Renal cortical epithelial cell (primary cell): Measurements from ENCODE around the gene ATP2B1. TPM values are rescaled to one million over a fixed set of nuclear protein-coding genes. Genes with fewer than 3 reads are reported as not detected.

Experiments used
- DNase-seq: peaks from one replicate; pipeline ENCODE4 v3.0.0-alpha.2; 2011; ENCODE audit warnings: low read depth
- total RNA-seq: library from RNA; depleted of rRNA; stranded (reverse); fragments of >200 nt; gene quantifications from 2 replicates; pipeline ENCODE4 v1.2.3, GENCODE V29; 2014

ATP2B1 gene
- total RNA-seq, 1 donor from 2014 or later: 117 TPM

DNA sequence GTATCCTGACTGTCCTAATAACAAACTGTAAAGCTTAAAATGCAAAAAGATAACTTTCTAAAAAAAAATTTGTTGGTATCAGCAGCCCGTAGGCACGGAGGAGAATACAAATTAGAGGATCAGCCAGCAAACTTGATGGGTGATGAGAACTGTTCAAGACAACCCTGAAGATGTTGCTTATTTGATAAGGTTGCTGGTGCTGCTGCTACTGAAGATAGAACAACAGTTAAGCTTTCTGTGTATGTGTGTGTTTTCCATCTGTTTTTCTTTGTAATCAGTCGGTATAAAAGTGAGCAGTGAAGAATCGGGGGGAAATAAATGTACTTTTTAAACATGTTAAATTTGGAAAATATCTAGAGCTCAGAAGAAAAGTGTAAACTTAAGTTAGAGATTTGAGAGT, 115.4 kb downstream of the ATP2B1 start:
- DNase-seq: no peak

DNA sequence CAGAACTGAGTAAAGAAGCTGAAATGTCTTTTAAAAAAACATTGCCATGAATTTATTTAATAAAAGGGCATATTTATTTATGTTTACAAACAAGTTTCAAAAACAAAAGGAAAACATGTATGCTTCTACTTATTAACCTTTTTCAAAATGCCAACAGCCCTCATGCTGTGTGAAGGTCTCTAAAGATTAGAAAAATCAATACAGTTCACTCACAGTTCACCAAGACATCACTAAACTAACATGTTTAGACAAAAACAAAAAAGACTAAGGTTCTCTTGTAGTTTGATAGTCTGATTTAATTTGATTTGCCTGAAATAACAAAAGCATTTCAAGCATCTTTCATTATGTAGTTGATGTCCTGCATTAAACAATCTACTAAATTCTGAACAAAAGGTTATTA, 118.9 kb downstream of the ATP2B1 start:
- no peak for DNase-seq

DNA sequence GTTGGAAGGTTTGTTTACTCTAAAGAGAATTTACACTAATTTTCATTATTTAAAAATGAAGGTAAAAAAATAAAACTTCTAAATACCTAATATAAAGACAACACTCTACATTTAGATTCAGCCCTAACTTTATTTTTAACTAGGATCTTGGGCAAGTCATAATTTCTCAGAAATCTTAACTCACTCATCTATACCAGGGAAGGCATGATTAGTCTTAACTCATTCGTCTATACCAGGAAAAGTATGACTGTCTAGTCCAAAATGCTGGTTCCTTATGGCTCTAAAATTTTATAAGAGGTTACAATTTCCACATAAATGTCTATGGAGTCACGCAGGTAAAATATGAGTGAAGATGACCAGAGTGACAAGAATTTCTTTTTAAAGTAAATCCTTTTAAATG, 130.1 kb downstream of the ATP2B1 start:
- DNase-seq: no peak

DNA sequence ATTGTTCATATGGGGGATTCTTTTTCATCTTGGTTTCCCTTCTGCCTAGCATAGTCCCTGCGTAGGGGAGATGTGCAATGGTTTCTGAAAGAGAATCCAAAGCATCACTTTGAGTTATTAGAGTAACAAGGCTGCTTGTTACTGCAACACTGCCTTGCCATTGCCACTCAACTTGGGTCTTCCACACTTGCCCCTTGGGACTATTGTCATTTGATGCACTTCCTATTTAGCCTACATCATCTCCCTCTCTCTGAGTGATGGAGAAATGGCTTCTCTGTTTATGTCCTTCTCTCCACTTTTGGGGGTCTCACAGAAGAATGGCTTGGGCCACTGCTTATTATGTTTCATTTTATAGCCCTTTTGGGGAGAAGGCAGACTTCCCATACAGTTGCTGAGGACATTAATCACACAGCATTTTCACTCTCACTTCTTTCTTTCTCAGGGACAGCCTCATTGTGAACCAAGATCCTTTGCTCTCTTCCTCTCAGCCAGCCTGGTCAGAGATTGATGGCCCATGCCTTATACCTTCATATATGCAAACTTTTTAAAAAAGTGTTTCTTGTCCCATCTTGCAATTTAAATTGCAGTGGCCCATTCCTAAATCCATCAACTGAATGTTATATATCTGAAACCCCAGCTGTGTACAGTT, 131.9 kb downstream of the ATP2B1 start:
- DNase-seq: no peak

DNA sequence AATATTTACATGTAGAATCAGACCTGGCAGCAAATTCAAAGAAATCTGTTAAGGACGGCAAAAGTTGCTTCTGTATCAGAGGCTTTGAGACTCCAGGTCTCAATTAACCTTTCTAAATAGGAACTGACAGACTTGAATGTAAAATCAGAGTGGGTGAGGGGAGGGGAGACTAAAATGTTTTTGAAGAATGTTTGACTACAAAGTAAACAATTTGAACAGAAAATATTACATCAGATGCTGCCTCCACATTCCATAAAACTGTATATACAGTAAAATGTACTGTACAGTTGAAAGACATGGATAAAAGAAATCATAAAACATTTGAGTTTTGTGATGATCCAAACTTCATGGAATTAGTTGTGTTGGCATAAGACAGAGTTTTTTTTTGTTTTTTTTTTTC, 133.3 kb downstream of the ATP2B1 start:
- no peak for DNase-seq

DNA sequence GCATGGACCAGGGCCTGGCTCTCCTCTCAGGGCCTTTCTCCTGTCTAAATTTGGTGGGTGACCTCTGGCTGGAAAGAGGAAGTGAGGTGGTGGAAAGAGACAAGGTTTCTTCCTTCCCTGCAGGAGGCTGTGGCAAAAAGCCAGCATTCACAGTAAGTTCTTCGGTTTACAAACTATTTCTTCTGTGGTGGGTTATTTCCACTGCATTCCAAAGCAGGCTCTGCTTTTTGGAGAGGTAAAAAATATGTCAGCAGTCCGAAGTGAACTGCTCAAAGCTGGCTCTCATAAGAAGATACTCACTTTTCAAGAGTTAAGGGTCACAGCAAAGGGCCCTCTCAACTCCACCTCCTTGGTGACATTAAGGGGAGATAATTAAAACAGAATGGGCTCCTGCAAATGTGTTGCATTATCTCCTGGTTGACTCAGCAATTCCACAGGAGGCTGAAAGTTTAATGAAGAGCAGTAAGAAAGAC, 133.9 kb downstream of the ATP2B1 start:
- DNase-seq: peak; percentile 68

DNA sequence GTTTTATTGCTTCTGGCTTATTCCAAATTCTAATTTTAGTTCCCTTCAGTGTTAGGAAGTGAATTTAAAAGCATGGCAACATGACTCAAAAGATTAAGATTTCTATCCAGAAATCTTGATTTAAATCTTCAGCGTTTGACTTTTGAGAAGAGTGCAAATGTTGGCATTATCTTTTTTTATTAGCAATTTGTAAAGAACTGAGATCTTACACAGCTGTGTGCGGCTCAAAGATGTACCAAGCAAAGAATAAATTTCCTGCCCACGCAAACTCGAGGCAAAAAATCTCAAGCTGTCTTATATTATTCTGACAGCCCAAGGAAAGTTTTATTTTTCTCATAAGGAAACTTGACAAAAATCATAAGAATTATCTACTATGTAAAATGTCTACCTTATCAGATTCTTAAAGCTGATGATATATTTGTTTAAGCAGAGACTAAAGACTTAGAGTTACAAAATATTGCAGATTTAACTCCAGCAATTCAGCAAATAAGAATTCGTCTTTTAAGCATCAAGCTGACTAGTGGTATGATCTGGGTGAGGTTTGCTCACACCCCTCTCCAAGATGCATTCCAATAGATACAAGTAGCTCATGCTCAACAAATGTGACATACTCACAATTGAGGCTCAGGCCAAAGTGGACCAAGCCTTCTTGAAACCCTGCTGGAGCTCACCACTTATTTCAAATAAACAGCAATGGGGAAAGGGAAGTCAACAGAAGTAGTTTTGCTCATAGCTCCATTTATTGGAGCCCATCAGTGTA, 135.4 kb downstream of the ATP2B1 start:
- no peak for DNase-seq

DNA sequence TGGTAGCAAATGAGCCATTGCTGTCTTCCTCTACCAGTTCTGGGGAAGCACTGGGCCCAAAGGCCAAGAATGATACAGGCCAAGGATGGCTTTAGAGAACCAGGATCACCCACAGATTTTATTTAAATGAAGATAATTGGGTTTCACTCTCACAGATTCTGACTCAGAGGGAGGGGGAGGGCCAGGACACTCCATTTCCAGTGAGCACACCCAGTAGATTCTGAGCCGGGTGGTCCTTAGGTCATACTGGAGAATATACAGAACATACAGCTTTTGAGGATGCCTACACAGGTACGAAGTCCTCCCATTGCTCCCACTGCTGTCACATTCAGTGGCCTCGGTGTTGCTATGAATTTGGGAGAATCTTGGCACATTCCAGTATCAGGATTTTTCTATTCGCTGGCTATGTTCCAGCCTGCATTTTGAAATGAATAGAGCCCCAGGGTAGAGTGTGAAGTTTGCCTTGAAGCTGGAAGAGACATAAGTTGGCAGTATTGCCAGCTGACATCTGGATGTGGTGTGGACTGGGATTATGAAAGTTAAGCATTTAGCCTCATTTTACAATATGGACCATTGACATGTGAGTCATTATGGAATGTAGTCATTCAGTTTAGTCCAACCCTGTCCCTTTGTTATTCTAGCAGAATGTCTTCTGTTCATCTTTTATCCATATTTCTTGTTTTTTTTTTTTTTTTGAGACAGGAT, 137.0 kb downstream of the ATP2B1 start:
- no peak for DNase-seq

DNA sequence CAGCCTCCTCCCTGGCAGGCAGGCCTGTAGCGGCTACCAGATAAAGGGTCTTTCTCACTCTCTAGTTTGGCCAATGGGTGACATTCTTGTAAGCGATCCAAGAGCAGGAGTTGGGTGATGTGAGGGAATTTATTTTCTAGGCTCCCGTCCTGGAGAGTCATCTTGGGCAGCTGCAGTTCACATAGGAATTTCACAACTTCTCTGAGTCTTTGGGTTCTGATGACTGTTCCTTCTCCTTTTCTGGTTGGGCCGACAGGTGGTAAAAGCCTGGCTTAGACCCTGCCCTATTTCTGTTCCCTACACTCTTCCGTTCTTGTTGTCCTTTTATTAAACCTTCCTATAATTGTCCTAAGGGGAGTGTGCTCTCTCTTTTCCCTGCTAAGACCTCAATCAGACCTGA, 140.2 kb downstream of the ATP2B1 start:
- no peak for DNase-seq

DNA sequence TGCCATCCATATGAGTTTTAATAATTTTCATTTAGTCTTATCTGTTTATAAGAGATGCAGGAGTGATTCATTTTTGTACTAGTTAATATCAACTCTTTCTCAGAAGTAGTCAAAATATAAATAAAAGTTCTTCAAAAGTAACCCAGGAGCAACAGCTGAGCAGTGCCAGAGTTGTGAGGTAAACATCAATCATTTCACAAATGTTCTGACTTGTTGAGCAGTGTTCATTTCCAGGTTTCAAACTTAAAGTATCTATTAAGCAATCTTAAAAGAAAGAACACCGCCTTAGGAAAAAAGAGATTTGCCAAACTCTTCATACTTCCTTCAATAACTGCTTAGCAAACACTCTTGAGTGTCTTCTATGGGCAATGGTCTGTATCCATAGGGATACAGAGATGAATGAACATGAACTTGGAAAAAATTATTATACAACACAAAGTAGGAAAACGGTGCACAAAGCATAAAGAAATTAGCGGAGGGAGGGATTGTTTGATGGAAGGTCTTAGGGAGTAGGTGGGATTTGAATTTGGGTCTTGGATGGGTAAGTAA, 140.9 kb downstream of the ATP2B1 start:
- DNase-seq: no peak

DNA sequence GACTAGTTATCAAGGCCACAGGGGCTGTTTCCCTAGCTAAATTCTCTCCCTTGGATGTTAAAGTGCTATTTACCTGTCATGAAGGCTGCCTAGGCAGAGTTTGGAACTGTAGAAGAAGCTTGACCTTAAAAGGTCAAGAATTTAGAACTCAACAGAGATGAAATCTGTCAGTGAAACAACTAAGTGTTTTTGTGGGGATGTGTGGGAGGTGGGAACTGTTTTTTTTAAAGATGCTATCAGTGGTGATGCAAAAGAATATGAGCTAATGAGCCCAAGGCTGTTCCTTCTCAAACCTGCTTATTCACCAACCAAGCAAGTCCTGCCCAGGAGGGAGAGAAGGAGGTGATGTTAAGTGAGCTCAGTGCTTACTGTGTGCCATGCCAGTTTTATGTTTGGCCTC, 142.0 kb downstream of the ATP2B1 start:
- DNase-seq: peak; percentile 35

DNA sequence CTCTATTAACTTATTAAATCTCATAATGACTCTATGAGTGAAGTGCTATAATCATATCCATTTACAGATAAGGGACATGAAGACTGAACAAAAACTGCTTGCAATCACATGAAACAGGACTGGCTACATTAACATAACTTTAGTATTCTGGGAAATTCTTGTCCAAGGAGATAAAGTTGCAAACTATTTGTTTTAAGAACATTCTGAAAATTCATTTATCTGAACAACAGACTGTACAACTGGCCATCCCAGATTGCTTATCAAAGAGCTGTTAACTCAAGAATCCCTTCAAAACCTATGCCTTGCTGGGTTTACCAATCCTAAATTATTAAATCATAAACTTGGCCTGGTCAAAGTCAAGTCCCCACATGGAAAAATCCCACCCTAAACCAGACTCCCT, 143.6 kb downstream of the ATP2B1 start:
- no peak for DNase-seq

DNA sequence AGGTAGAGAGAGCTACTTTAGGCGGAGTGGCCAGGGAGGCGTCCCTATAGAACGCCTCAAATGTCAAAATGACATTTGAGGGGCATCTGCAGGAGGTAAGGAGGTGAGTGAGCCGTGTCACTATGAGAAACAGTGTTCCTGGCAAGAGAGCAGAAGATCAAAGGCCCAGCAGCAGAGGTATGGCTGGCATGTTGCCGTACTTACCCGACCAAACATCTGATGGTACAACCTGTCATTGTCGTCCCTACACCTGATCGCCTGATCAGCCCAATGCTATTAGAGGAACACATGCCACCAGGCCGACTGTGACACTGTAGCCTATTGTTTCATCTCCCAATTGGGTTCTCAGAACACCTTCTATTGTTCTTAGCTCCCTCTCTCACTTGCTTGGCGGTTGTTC, 148.9 kb downstream of the ATP2B1 start:
- DNase-seq: no peak

DNA sequence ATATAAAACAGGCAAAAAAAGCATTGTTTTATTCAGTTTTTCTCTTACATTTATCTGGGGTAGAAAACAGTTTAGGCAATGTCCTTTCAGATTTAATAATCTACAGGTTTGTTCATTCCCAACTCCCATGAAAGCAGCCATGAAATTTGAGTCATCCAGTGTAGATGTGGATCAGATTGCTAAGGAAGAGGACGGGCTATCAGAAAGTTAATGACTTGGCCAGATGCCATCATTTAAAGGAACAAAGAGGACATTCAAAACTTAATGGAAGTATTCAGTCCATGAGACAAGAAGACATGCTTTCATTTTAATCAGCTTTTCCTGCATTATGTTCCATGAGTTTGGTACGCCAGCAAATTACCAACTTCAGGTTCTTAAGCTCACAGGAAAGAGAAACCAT, 151.7 kb downstream of the ATP2B1 start:
- DNase-seq: peak; percentile 56

DNA sequence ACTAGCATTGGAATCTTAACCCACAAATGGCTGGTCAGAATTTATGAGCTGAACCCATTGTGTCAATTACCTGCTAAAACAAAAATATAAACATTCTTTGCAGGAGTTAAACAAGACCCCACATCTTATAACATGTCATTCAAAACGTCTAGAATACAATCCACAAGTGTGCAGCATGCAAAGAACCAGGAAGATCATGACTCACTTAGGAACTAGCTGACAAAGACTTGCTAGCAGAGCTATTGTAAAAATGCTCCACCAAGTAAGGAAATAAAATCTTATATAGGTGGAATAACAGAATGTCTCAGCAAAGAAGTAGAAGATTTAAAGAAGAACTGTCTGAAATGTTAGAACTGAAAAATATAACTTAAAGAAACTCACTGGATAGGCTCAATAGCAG, 156.3 kb downstream of the ATP2B1 start:
- DNase-seq: peak; percentile 30

DNA sequence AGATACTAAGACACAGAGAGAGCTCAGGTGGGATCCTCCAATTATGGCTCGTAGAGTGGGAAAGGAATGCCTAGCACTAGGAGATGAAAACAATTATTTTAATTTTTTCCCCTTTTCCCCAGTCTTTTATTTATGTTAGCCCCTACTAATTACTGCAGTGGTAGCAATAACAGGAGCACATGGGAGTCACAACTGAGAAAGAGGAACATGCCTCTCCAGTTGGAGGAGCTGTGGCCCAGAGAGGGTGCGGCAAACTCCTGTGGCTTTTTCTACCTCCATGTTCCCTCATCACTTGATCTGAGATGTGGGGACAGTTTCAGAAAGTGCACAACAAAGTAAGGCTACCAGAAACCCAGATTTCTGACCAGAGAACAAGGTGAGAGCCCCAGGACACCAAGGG, 156.9 kb downstream of the ATP2B1 start:
- DNase-seq: no peak

DNA sequence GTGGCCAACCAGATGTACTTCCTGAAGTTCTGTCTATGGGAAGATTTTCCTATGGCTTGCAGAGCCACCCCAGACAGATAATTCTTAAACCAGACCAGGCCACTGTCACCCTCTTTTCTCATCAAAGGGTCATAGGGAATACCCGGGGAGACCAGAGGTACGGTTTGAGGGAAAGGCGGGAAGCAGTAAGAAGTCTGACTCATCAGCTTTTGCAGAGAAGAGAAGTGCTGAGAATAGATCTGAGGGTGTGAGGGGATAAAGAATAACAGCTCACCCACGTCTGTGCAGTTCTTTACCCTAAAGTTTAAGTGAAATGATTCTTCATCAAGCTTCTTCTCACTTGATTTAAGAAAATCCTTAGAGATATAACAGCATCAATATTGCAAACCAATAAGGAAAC, 161.5 kb downstream of the ATP2B1 start:
- DNase-seq: no peak

DNA sequence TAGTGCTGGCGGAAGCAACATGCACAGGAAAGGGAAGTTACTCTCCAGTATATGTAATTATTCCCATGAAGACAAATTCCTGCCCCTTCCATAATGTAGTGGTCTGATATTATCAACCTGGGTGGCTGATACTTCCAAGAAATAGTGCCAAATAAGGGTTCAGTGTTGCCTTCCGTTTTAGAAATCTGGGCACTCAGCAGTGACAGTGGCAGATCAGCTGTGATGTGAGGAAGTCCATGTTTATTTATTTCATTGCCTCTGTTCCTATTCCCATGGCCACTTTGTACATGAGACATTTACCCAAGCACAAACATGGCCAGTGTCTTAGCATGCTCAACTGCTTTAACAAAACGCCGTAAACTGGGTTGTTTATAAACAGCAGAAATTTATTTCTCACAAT, 162.5 kb downstream of the ATP2B1 start:
- no peak for DNase-seq

DNA sequence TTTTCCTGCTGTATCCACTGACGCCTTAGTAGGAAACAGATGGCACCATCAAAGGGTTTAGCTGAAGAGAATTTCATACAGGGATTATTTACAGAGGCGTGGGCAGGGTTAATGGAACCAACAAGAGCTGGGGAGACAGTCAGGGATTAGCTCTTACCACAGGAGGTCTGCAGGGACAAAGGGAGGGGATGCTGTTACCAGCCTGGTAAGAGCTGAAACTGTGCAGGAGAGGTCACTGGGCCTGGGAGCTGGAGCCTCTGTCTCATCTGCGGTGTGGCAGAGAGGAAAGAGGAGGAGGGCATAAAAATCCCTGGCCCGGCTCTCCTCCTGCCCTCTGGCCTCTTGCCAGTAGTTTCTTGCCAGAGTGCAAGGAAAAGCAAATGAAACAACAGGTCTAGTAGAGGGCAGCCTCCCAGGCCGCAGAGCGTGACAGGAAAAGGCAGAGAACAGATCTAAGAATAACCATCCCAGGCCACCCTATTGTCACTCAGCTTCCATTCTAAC, 163.9 kb downstream of the ATP2B1 start:
- DNase-seq: peak; percentile 90

DNA sequence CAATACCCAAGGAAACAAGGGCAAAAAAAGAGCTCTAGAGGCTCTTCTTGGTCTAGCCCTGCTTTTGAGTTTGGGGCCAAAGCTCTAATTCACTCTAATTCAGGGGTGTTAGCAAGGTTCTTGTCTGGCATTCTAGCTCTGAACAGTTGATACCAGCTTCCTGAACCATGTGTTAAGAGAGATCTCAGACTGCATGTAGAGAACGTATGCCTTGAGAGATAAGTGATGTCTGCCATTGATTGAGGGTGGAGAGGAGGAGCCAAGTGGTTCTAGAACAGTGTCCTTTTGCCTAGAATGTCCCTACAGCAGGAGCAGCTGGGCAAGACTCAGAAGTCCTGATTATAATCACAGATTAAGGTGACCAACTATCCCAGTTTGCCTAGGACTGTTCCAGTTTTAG, 164.6 kb downstream of the ATP2B1 start:
- no peak for DNase-seq

DNA sequence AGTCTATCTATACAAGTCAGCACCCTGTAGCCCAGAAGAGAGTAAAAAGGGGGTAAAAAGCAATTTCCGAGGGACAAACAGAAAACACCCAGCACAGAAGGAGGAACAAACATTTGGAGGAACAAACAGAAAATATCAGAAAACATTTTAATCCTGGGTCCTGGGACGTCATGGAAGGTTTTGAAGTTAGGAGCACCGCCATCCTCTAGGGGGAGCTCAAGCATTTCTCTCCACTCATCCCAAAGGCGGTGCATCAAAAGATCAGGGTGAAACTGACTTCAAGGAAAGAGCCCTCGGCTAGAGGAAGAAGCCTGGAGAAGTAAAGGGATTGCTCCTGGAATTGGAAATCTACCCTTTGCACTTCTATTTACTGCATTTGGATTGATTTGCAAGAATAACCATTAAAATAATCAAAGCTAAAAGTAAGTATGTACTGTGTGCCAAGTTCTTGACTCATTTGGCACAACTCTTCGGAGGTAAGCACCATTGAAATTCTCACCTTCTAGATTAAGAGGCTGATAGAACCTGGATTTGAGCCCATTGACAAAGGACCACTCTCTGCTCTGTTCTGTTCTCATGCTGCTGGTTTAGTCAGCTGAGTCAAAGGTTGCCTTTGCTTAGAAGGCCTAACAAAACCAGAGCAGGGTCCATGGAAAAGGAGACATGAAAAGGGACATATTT, 165.6 kb downstream of the ATP2B1 start:
- peak; percentile 81 for DNase-seq

DNA sequence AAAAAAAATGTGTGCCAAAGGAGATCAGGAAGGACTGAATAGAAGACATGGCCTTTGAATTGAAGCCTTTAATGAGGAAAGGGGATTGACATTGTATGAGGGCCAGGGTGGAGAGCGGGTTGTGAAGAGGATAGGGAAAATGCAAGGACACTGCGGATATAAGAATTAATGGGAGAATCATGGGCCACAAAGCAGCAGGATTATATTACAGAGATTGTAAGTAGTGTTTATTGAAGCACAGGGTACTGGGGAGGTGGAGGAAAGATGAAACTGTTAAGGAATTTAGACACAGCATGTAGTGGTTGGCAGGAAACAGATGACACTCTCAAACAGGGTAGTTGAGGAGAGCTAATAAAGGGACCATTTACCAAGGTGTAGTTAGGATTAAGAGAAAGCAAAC, 166.4 kb downstream of the ATP2B1 start:
- DNase-seq: no peak
